ENCODE results near the gene OR10H4. TPM values are rescaled to one million over a fixed set of nuclear protein-coding genes. Genes with fewer than 3 reads are reported as not detected.
"Not testable (repeated sequence)": the region's sequence is repeated elsewhere in the genome, so short reads cannot be mapped to it uniquely, and the experiment has no call there.

The OR10H4 gene, protein sequence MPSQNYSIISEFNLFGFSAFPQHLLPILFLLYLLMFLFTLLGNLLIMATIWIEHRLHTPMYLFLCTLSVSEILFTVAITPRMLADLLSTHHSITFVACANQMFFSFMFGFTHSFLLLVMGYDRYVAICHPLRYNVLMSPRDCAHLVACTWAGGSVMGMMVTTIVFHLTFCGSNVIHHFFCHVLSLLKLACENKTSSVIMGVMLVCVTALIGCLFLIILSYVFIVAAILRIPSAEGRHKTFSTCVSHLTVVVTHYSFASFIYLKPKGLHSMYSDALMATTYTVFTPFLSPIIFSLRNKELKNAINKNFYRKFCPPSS
- not detected for polyA plus RNA-seq (2012; ENCODE audit: low read depth, missing spikeins)

DNA sequence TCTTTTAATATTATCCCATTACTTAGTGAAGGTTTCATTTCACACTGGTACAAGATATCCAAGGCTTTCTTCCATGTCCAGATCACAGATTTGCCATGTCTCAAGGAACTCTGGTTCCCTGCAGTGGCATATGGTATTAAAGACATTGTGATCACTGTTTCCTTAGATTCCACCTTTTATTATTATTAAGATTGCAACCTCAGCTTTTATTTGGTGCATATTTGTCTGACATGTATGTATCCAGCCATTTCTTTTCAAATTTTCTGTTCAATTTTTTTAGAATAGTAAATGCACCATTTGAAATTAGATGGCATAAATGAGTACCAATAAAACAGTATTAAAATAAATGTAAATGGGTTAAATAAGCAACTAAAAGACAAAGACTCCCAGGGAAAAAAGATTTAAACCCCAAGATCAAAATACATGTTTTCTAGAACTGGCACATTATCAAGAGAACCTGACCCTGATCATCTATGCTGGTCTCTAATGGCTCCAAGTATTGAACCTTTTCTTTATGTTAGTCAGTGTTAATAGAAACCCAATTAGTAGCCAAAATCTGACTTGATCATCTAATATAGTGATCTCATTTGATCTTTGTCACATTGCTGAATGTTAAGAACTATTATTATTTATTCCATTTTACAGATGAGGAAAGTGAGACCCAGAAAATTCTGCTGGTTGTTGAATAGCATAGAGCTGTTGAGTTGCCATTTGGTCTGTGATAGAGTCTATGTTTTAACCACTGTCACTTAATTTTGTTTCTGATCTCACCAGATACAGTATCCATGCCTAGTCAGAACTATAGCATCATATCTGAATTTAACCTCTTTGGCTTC, at the start of gene OR10H4:
Gene OR10H4 (plus strand): TSS at position 786 of the 836 bp plus-strand sequence. CDS start 0 bp downstream, at position 786.
- no peak for DNase-seq (ENCODE audit: insufficient read length, low spot score)
- FAIRE-seq, result no peak

DNA sequence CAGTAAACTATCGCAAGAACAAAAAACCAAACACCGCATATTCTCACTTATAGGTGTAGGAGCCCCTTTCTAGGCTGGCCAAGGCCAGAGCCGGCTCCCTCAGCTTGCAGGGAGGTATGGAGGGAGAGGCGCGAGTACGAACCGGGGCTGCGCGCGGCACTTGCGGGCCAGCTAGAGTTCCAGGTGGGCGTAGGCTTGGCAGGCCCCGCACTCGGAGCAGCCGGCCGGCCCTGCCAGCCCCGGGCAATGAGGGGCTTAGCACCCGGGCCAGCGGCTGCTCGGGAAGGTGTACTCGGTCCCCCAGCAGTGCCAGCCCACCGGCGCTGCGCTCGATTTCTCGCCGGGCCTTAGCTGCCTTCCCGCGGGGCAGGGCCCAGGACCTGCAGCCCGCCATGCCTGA, 49.2 kb upstream of the OR10H4 start:
- DNase-seq (ENCODE audit: insufficient read length, low spot score); FAIRE-seq: not testable (repeated sequence)

More for the DNA sequence above, at the start of gene OR10H4:
- no peak for TF ChIP-seq SPI1 (IDR thresholded peaks at IDR 0.05; ENCODE audit: low read depth, low read length)

DNA sequence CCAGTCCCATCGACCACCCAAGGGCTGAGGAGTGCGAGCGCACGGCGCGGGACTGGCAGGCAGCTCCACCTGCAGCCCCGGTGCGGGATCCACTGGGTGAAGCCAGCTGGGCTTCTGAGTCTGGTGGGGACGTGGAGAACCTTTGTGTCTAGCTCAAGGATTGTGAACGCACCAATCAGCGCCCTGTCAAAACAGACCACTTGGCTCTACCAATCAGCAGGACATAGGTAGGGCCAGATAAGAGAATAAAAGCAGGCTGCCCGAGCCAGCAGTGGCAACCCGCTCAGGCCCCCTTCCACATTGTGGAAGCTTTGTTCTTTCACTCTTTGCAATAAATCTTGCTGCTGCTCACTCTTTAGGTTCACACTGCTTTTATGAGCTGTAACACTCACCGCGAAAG, 48.8 kb upstream of the OR10H4 start:
- DNase-seq (ENCODE audit: insufficient read length, low spot score); FAIRE-seq: not testable (repeated sequence)

DNA sequence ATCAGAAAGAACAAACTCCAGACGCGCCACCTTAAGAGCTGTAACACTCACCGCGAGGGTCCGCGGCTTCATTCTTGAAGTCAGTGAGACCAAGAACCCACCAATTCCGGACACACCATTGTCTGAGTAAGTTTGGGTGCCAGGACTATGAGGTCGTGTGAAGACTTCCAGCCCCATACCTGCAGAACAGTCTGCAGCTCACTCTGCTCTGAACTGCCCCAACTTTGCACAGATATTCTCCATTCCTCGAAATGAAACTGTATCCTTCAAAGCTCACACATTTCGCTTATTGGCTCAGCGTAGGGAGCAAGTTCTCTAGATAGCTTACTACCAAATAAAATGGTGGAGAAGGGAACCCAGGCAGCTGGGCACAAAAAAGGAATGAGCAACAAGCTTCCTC, 48.3 kb upstream of the OR10H4 start:
- FAIRE-seq (no peak), DNase-seq (ENCODE audit: insufficient read length, low spot score) (no peak)
- TF ChIP-seq POLR2AphosphoS5 (IDR thresholded peaks at IDR 0.05; ENCODE audit: low read depth, low read length) (no peak), SPI1 (IDR thresholded peaks at IDR 0.05; ENCODE audit: low read depth, low read length) (no peak), PAX5 (IDR thresholded peaks at IDR 0.05; ENCODE audit: insufficient read depth, low read length, severe bottlenecking) (no peak), POU2F2 (IDR thresholded peaks at IDR 0.05; ENCODE audit: low read depth, low read length) (no peak)

DNA sequence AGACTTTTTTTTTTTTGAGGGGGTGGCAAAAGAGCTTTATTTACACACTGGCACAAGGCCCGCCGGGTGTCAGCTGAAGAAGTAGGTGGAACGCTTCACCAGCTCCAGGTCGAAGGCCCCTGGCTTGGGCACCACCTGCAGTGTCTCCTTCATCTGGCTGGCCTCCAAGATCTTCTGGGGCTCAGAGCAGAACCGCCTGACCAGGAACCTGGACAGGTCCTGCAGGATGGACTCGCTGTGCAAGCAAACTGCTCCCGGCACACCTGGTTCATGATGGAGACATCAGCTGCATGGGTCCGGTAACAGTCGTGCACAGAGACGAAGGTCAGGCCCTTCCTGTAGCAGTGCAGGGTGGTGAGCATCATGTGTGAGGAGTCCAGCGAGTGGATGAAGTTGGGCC, 46.6 kb upstream of the OR10H4 start:
- no peak for FAIRE-seq
- DNase-seq (ENCODE audit: insufficient read length, low spot score), result no peak
- TF ChIP-seq TAF1 (IDR thresholded peaks at IDR 0.05; ENCODE audit: low read depth, low read length) (no peak), POLR2AphosphoS5 (IDR thresholded peaks at IDR 0.05; ENCODE audit: low read depth, low read length) (no peak), POU2F2 (IDR thresholded peaks at IDR 0.05; ENCODE audit: low read depth, low read length) (no peak), POLR2A (IDR thresholded peaks at IDR 0.05; ENCODE audit: low read depth, low read length) (no peak), SPI1 (IDR thresholded peaks at IDR 0.05; ENCODE audit: low read depth, low read length) (no peak), PAX5 (IDR thresholded peaks at IDR 0.05; ENCODE audit: insufficient read depth, low read length, severe bottlenecking) (no peak)

DNA sequence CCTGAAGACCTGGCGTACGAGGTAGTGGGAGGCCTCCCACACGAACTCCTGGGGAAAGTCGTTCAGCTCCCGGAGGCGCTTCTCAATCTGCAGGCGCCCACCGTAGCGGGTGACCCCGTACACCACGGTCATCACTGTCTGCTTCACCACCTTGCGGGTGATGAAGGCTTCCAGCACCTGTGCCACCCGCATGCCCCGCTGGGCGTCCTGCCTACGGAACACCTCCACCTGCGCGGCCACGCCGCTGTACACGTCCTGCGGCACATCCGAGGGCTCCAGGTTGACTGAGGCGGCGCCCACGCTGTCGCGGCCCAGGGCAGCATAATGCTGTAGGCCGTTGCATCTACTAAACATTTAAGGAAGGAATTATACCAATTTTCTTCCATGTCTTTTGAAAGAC, 45.9 kb upstream of the OR10H4 start:
- DNase-seq (ENCODE audit: insufficient read length, low spot score); FAIRE-seq: not testable (repeated sequence)

DNA sequence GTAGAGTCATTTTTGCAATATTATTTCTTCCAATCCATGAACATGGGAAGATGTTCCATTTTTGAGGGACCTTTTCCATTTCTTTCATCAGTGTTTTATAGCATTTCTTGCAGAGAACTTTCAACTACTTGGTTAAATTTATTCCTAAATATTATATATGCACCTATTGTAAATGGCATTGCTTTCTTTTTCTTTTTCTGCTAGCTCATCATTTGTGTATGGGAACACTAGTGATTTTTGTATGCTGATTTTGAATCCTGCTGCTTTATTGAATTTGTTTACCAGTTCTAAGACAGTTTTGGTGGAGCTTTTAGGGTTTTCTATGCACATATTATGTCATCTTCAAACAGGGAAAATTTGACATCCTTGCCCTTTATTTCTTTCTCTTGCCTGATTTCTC, 43.8 kb upstream of the OR10H4 start:
- TF ChIP-seq POLR2AphosphoS5 (IDR thresholded peaks at IDR 0.05; ENCODE audit: low read depth, low read length) (no peak), PAX5 (IDR thresholded peaks at IDR 0.05; ENCODE audit: insufficient read depth, low read length, severe bottlenecking) (no peak), SPI1 (IDR thresholded peaks at IDR 0.05; ENCODE audit: low read depth, low read length) (no peak), POLR2A (IDR thresholded peaks at IDR 0.05; ENCODE audit: low read depth, low read length) (no peak)
- FAIRE-seq, result no peak
- DNase-seq (ENCODE audit: insufficient read length, low spot score), result no peak

DNA sequence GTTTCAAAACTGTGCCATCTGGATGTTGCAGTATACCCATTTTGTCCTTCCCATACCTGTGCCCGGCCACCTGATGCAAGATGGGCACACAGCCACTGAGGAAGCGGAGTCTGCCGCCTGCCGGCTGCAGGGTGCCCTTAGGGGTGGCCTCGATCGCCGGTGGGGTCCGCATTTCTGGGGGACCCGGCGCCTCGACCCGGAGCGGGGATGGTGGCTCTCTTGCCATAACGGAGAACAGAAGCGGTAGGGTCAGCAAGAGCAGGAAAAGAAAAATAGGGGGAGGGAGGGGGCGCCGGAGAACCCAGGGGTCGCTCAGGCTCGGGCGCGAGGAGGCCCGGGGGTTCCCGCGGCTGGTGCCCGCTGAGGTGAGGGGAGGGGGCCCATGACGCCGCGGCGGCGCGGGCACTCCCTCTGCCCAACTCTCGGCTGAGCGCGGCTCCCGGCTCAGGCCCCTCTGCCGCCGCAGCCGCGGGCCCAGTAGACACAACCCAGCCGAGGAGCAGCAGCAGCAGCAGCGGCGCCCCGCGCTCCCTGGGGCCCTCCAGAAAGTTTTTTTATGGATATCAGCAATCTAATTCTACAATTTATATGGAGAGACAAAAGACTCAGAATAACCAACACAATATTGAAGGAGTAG, 37.1 kb upstream of the OR10H4 start:
- FAIRE-seq (no peak), DNase-seq (ENCODE audit: insufficient read length, low spot score) (no peak)
- no peak for TF ChIP-seq PAX5 (IDR thresholded peaks at IDR 0.05; ENCODE audit: insufficient read depth, low read length, severe bottlenecking)
- no peak for TF ChIP-seq POU2F2 (IDR thresholded peaks at IDR 0.05; ENCODE audit: low read depth, low read length)
- no peak for TF ChIP-seq SPI1 (IDR thresholded peaks at IDR 0.05; ENCODE audit: low read depth, low read length)
- TF ChIP-seq POLR2AphosphoS5 (IDR thresholded peaks at IDR 0.05; ENCODE audit: low read depth, low read length), result no peak
- TF ChIP-seq POLR2A (IDR thresholded peaks at IDR 0.05; ENCODE audit: low read depth, low read length), result no peak
- TF ChIP-seq TAF1 (IDR thresholded peaks at IDR 0.05; ENCODE audit: low read depth, low read length), result no peak

DNA sequence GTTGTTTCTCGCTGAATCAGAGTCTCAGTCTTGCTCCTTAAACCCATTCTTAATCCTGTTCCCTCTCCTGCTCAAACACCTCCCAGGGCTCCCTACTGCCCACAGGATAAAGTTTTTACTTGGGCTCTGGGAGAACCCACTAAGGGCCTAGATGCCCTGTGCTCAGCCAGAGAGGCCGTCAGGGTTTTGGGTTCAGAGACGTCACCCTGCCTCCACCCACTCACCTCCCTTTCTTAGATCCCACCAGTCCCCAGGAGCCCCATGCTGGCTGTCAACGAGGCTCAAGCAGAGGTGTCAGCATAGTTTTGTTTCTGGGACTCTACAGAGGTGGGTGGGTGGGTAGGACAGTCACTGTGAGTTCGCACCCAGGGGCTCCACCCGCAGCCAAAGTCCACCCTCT, 35.4 kb upstream of the OR10H4 start:
- FAIRE-seq, result no peak
- no peak for DNase-seq (ENCODE audit: insufficient read length, low spot score)
- TF ChIP-seq POLR2A (IDR thresholded peaks at IDR 0.05; ENCODE audit: low read depth, low read length) (no peak), SPI1 (IDR thresholded peaks at IDR 0.05; ENCODE audit: low read depth, low read length) (no peak), TAF1 (IDR thresholded peaks at IDR 0.05; ENCODE audit: low read depth, low read length) (no peak), PAX5 (IDR thresholded peaks at IDR 0.05; ENCODE audit: insufficient read depth, low read length, severe bottlenecking) (no peak), POU2F2 (IDR thresholded peaks at IDR 0.05; ENCODE audit: low read depth, low read length) (no peak), POLR2AphosphoS5 (IDR thresholded peaks at IDR 0.05; ENCODE audit: low read depth, low read length) (no peak)

DNA sequence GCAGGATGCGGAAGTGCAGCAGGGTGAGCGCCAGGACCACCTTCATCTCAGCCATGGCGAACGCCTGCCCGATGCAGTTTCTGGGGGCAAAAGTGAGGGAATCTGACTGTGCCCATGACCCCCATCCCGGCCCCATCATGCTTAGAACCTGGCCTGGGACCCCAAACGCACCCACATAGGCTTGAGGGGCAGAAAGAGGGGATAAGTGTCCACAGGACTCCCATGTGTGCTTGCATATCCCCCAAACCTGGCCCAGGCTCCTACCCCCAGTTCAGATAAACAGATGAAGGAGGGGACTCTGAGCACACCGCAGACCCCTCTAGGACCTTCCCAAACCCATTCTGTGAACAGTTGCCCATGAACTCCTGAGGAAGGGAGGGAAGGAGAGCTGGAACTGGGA, 35.0 kb upstream of the OR10H4 start:
- FAIRE-seq (no peak), DNase-seq (ENCODE audit: insufficient read length, low spot score) (no peak)
- TF ChIP-seq TAF1 (IDR thresholded peaks at IDR 0.05; ENCODE audit: low read depth, low read length), result no peak

DNA sequence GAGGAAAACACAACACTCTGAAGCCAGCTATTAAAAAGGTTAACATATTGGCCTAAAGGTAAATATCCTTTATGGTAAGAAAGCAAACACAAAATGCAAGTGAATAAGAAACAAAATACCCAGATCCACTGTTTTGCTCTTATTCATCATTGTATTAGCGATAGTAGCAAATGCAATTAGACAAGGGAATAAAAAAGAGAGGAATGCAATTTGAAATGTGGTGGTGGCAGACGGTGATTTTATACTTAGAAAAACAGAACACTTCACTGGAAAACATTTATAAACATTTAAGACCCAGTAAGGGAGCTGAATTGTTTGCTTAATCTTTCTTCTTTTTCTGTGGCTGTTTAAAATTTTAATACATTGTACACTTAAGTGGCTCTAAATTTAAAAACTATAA, 33.7 kb upstream of the OR10H4 start:
- DNase-seq (ENCODE audit: insufficient read length, low spot score) (no peak), FAIRE-seq (no peak)
- TF ChIP-seq TAF1 (IDR thresholded peaks at IDR 0.05; ENCODE audit: low read depth, low read length) (no peak), POLR2AphosphoS5 (IDR thresholded peaks at IDR 0.05; ENCODE audit: low read depth, low read length) (no peak), POLR2A (IDR thresholded peaks at IDR 0.05; ENCODE audit: low read depth, low read length) (no peak), SPI1 (IDR thresholded peaks at IDR 0.05; ENCODE audit: low read depth, low read length) (no peak), POU2F2 (IDR thresholded peaks at IDR 0.05; ENCODE audit: low read depth, low read length) (no peak)

All from GM12891 (cell line).